Panc1 (cell line): ENCODE measurements around the gene FARSB. TPM values are rescaled to one million over a fixed set of nuclear protein-coding genes. Genes with fewer than 3 reads are reported as not detected.

Source experiments
- ATAC-seq: fragments of 200-7000 bp; cut with Tn5 transposase; 2 replicates; pipeline ENCODE4 v1.9.1; 2020; ENCODE audit warnings: mild to moderate bottlenecking, moderate library complexity
- BruUV-seq: library from RNA; stranded (reverse); fragments of 400-500 nt; replicated peaks from 2 replicates; lab custom pipeline; 2021; lab: Mats Ljungman, UMichigan
- CTCF ChIA-PET: fragments of 300-600 bp; sonication (Branson Sonifier 250); formaldehyde crosslinking; loops from one replicate; lab custom pipeline; 2022; ENCODE audit warnings: antibody characterized with exemption; lab: Charles Lee
- POLR2A ChIA-PET: fragments of 300-600 bp; sonication (Branson Sonifier 250); formaldehyde crosslinking; loops from one replicate; lab custom pipeline; 2022; ENCODE audit warnings: antibody characterized with exemption; lab: Charles Lee
- DNase-seq: peaks from one replicate; pipeline ENCODE4 v3.0.0-alpha.2; 2010; ENCODE audit warnings: low read depth, low spot score
- H3K27ac ChIP-seq: 2 replicates; pipeline ENCODE4 v1.5.1; 2011; ENCODE audit warnings: mild to moderate bottlenecking, low read length, inconsistent platforms
- H3K27me3 ChIP-seq: fragments of 200-500 bp; sonication (Bioruptor generic); 2 replicates; pipeline ENCODE4 v1.6.0; 2014; ENCODE audit warnings: low read length, inconsistent platforms; ENCODE audit not compliant: control insufficient read depth, insufficient read depth
- H3K36me3 ChIP-seq: fragments of 200-500 bp; sonication (Bioruptor generic); 2 replicates; pipeline ENCODE4 v1.5.1; 2014; ENCODE audit warnings: inconsistent platforms, mild to moderate bottlenecking, low read length, moderate library complexity; ENCODE audit not compliant: control insufficient read depth, insufficient read depth
- H3K4me1 ChIP-seq: 2 replicates; pipeline ENCODE4 v1.5.1; 2011; ENCODE audit warnings: inconsistent platforms, mild to moderate bottlenecking, low read length, moderate library complexity; ENCODE audit not compliant: control insufficient read depth, insufficient read depth
- H3K4me3 ChIP-seq, 2 experiments: 2 replicates each; pipeline ENCODE4 v1.5.1; 2011 to 2012; ENCODE audit warnings: low read depth in 2 of 2, low read length in 2 of 2, mild to moderate bottlenecking in 2 of 2, inconsistent platforms in 1 of 2, moderate library complexity in 1 of 2
- H3K9me3 ChIP-seq: fragments of 200-500 bp; sonication (Bioruptor generic); 2 replicates; pipeline ENCODE4 v1.5.1; 2014; ENCODE audit warnings: low read depth, mild to moderate bottlenecking, inconsistent platforms, low read length, moderate library complexity; ENCODE audit not compliant: control insufficient read depth, insufficient read depth
- CTCF ChIP-seq: fragments of 450-650 bp; IDR thresholded peaks from 2 replicates; pipeline ENCODE4 v1.5.1; 2017; ENCODE audit warnings: mild to moderate bottlenecking
- POLR2AphosphoS5 ChIP-seq: IDR thresholded peaks from 2 replicates; pipeline ENCODE4 v1.6.1; 2012; ENCODE audit warnings: mild to moderate bottlenecking, low read depth, low read length, moderate library complexity
- REST ChIP-seq, 2 experiments: IDR thresholded peaks; 2 replicates each; pipeline ENCODE4 v1.6.1; 2011 to 2012; ENCODE audit warnings: low read depth in 2 of 2, control low read depth in 1 of 2, low read length in 1 of 2, mild to moderate bottlenecking in 1 of 2, moderate library complexity in 1 of 2; ENCODE audit not compliant: insufficient read depth in 1 of 2
- SIN3A ChIP-seq: IDR thresholded peaks from 2 replicates; pipeline ENCODE4 v1.6.1; 2012; ENCODE audit warnings: low read depth, mild to moderate bottlenecking, low read length, moderate library complexity, borderline replicate concordance; ENCODE audit not compliant: insufficient read depth
- TCF7L2 ChIP-seq: IDR thresholded peaks from 2 replicates; pipeline ENCODE4 v1.6.1; 2011; ENCODE audit warnings: mild to moderate bottlenecking, low read depth, low read length, inconsistent platforms
- in situ Hi-C: cut with HindIII; loops from 2 replicates; pipeline ENCODE4 v1.10.0; 2016; ENCODE audit warnings: low sequenced_read_pairs, low pct_unique_long_range_greater_than_20kb
- intact Hi-C: fragments of 100-400 bp; cut with micrococcal nuclease; formaldehyde crosslinking; loops from one replicate; pipeline ENCODE4 v1.10.0; 2022; ENCODE audit not compliant: unreplicated experiment
- total RNA-seq: library from RNA; stranded (reverse); gene quantifications from one replicate; pipeline ENCODE4 v1.2.1, GENCODE V29; 2021; ENCODE audit not compliant: unreplicated experiment

Gene FARSB
- total RNA-seq, 1 experiment from 2014 or later = 31.6 TPM

- ATAC-seq = no peak
- Histone ChIP-seq H3K4me1 (no peaks in the 10 kb centered on the region), H3K4me3 (no peak overlapping the region), H3K9me3 (no peaks in the 10 kb centered on the region), H3K36me3 (no peaks in the 10 kb centered on the region), H3K27me3 (peaks cover 14% of the 10 kb centered on the region; the same call in 1 of the 2 replicates), H3K27ac (no peak overlapping the region)
- TF ChIP-seq TCF7L2 = no peak
- no peak for TF ChIP-seq POLR2AphosphoS5
- TF ChIP-seq SIN3A = no peak
- TF ChIP-seq CTCF = no peak
- TF ChIP-seq REST (IDR thresholded peaks at IDR 0.05; ENCODE audit: insufficient read depth in 1 of 2, low read depth in 2 of 2, low read length in 1 of 2) = no peak
- DNase-seq = no peak
- ChIA-PET POLR2A (no interaction called here), CTCF (no interaction called here)
- intact Hi-C loops = no loop called here
- in situ Hi-C loops = no loop called here
- BruUV-seq = no TSS peak
Observed at GRCh38 chr2:222677981-222678380, 22.1 kb upstream of the FARSB start.

DNA sequence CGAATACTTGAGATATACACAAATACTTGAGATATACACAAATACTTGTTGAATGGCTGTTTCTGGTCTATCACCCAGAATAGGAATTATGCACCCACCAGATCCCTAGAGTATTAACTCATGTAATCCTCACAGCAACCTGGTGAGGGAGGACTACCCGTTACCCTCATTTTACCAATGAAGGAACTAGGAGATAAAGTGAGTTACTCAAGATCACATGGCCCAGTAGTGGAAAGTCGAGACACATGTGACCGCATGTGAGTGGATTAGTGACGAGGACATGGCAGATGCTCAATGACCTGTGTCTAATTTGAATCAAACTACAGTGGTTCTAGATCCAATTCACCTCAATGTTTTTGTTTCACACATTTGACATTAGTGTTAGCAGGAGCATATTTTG lies 18.0 kb upstream of the FARSB start:
- no peaks in the 10 kb centered on the region for H3K36me3 ChIP-seq
- ATAC-seq (no peak), DNase-seq (no peak)
- POLR2A ChIA-PET = no interaction called here
- intact Hi-C loops = no loop called here
- BruUV-seq = no TSS peak
- H3K27ac ChIP-seq = no peak overlapping the region
- H3K4me1 ChIP-seq = peaks cover 3% of the 10 kb centered on the region; the same call in 1 of the 2 replicates
- CTCF ChIA-PET = no interaction called here
- no peaks in the 10 kb centered on the region for H3K9me3 ChIP-seq
- TF ChIP-seq POLR2AphosphoS5 = no peak
- TF ChIP-seq TCF7L2 = no peak
- TF ChIP-seq CTCF = no peak
- no peak for TF ChIP-seq REST (IDR thresholded peaks at IDR 0.05; ENCODE audit: insufficient read depth in 1 of 2, low read depth in 2 of 2, low read length in 1 of 2)
- TF ChIP-seq SIN3A = no peak
- no peak overlapping the region for H3K4me3 ChIP-seq
- in situ Hi-C loops = no loop called here
- H3K27me3 ChIP-seq = peaks cover 7% of the 10 kb centered on the region; the same call in 1 of the 2 replicates
